Stimulated activated naive B cell treated with anti-CD40 and anti-IgM and Interleukin-4, amounts not matched to agents 10 μg/mL and 1 μg/mL and 100 μg/mL, for 72 hours (primary cell): ENCODE measurements around the gene CIAO1.

Experiments used
- ATAC-seq, 2 donors: fragments of 150-1000 bp; cut with Tn5 transposase; replicated peaks; 2 replicates each; pipeline ENCODE4 v1.10.0; 2021; ENCODE audit warnings: moderate library complexity in 1 of 2
- DNase-seq: peaks from one replicate; pipeline ENCODE4 v3.0.0; 2021
- H3K27ac Mint-ChIP-seq: one replicate; pipeline ENCODE4 v1.8.0; 2022; ENCODE audit warnings: mild to moderate bottlenecking, mixed read lengths
- H3K27me3 Mint-ChIP-seq, 2 donors: one replicate each; pipeline ENCODE4 v1.8.0; 2022; ENCODE audit warnings: mixed read lengths in 2 of 2
- H3K36me3 Mint-ChIP-seq, 2 donors: one replicate each; pipeline ENCODE4 v1.8.0; 2022; ENCODE audit warnings: mixed read lengths in 2 of 2, mild to moderate bottlenecking in 1 of 2
- H3K4me1 Mint-ChIP-seq, 2 donors: one replicate each; pipeline ENCODE4 v1.8.0; 2022; ENCODE audit warnings: mixed read lengths in 2 of 2, mild to moderate bottlenecking in 1 of 2
- H3K4me3 Mint-ChIP-seq, 2 donors: one replicate each; pipeline ENCODE4 v1.8.0; 2022; ENCODE audit warnings: mild to moderate bottlenecking in 2 of 2, mixed read lengths in 2 of 2, moderate library complexity in 1 of 2
- H3K9me3 Mint-ChIP-seq, 2 donors: one replicate each; pipeline ENCODE4 v1.8.0; 2022; ENCODE audit warnings: mixed read lengths in 2 of 2, mild to moderate bottlenecking in 1 of 2

CIAO1 gene

GRCh38 chr2:96241227-96241626, 24.8 kb upstream of the CIAO1 start:
- ATAC-seq (no peak), DNase-seq (no peak)
- Mint-ChIP-seq H3K4me3 (peak overlapping the region; percentile 62 to 67), H3K4me1 (peaks cover 33 to 48% of the 10 kb centered on the region in 2 donors), H3K36me3 (peaks cover 20 to 36% of the 10 kb centered on the region in 2 donors), H3K27me3 (no peaks in the 10 kb centered on the region), H3K27ac (peak overlapping the region; percentile 97), H3K9me3 (peaks cover 4% of the 10 kb centered on the region in 2 donors)

DNA sequence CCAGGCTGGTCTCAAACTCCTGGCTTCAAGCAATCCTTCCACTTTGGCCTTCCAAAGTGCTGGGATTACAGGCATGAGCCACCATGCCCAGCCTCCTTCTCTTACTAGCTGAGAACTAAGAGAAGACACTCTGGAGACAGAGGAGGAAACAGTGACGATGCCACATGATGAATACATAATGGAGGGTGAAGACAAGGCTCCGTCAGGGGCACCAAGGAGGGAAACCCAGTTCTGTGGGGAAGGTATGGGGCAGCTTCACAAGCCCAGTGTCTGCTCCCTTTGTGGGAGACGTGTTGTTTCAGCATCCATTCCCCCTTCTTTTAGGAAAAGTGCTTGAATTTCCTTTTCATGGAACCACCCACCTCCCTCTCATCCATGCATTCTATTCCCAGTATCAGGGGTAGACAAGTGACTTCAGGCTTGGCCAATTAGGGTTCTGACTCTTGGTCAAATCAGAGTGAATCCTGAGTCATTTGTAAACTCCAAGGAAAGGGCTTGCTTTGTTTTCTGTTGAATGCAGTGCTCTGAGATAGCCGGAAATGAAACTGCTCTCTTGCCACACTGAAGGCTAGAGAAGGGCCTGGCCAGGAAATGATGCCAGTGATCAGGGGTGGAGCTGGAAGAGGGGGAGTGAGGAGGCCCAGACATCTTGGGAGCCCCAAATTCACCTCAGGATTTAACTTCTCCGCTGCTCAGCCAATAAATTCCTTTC, 24.0 kb upstream of the CIAO1 start:
- H3K9me3 Mint-ChIP-seq, result peaks cover 4% of the 10 kb centered on the region in 2 donors
- DNase-seq (peak; percentile 67), ATAC-seq (peak; percentile 93 to 96)
- H3K36me3 Mint-ChIP-seq, result peaks cover 25 to 45% of the 10 kb centered on the region in 2 donors
- peaks cover 38 to 56% of the 10 kb centered on the region in 2 donors for H3K4me1 Mint-ChIP-seq
- peak overlapping the region; percentile 97 for H3K27ac Mint-ChIP-seq
- H3K27me3 Mint-ChIP-seq, result no peaks in the 10 kb centered on the region
- peak overlapping the region; percentile 62 to 67 for H3K4me3 Mint-ChIP-seq

GRCh38 chr2:96243843-96244242, 22.2 kb upstream of the CIAO1 start:
- peaks cover 40 to 63% of the 10 kb centered on the region in 2 donors for H3K4me1 Mint-ChIP-seq
- no peak for DNase-seq

DNA sequence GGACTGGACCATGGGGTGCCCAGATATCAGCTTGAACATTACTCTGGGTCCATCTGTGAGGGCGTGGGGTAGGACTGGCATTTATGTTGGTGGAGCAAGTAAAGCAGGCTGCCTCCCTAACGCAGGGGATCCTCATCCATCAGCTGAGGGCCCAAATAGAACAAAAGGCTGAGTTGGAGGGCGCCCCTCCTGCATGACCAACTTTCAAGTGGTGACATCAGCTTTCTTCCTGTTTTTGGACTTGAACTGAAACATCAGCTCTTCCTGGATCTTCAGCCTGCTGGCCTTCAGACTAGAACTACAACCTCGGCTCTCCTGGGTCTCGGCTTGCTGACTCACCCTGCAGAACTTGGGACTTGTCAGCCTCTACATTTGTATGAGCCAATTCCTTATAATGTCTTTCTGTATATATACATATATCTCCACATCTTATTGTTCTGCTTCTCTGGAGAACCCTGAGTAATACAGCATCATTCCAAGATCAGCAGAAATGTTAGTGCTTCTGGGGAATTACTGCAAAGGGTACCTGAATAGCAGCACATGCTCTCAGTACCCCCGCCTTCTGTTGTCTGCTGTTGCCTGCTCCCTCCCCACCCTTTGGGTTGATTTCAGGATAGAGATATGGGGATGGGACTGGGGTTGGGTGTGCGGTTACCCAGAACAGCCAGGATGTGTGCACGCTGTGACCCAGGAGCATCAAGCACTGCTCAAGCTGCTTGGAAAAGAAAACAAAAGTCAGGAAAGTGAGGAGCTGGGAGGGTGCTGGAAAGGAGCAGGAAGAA, 20.2 kb upstream of the CIAO1 start:
- ATAC-seq (peak; percentile 51 to 56), DNase-seq (no peak)
- Mint-ChIP-seq H3K4me1 (peaks cover 37 to 64% of the 10 kb centered on the region in 2 donors), H3K4me3 (peak overlapping the region in 1 of 2 donors; percentile 6), H3K36me3 (peaks cover 39 to 48% of the 10 kb centered on the region in 2 donors), H3K27ac (peak overlapping the region; percentile 90), H3K27me3 (no peaks in the 10 kb centered on the region), H3K9me3 (peaks cover 4% of the 10 kb centered on the region in 2 donors)

More at GRCh38 chr2:96243843-96244242, 22.2 kb upstream of the CIAO1 start:
- Mint-ChIP-seq H3K27ac (no peak overlapping the region), H3K9me3 (peaks cover 4% of the 10 kb centered on the region in 2 donors), H3K27me3 (no peaks in the 10 kb centered on the region), H3K4me3 (no peak overlapping the region), H3K36me3 (peaks cover 26 to 44% of the 10 kb centered on the region in 2 donors)
- no peak for ATAC-seq

- Mint-ChIP-seq H3K9me3 (peaks cover 4% of the 10 kb centered on the region in 2 donors), H3K27ac (no peak overlapping the region), H3K4me3 (peak overlapping the region in 1 of 2 donors; percentile 4), H3K4me1 (peaks cover 29 to 59% of the 10 kb centered on the region in 2 donors), H3K27me3 (no peaks in the 10 kb centered on the region), H3K36me3 (peaks cover 47 to 55% of the 10 kb centered on the region in 2 donors)
- DNase-seq, result no peak
- no peak for ATAC-seq
Measured at GRCh38 chr2:96247009-96247408, 19.0 kb upstream of the CIAO1 start.

DNA sequence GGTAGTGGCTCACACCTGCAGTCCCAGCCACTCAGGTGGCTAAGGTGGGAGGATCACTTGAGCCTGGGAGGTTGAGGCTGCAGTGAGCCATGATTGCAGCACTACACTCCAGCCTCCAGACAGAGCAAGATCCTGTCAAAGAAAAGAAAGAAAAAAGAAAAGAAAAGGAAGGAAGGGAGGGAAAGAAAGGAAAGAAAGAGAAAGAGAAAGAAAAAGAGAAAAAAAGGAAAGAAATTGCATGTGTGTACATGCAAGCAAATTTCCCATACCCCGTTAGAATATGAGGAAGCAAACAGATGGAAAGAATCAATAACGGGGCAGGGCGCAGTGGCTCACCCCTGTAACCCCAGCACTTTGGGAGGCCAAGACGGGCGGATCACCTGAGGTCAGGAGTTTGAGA, 18.1 kb upstream of the CIAO1 start:
- no peaks in the 10 kb centered on the region for H3K27me3 Mint-ChIP-seq
- peaks cover 24 to 51% of the 10 kb centered on the region in 2 donors for H3K4me1 Mint-ChIP-seq
- no peak overlapping the region for H3K27ac Mint-ChIP-seq
- H3K36me3 Mint-ChIP-seq, result peaks cover 54 to 63% of the 10 kb centered on the region in 2 donors
- no peak overlapping the region for H3K4me3 Mint-ChIP-seq
- peaks cover 4% of the 10 kb centered on the region in 2 donors for H3K9me3 Mint-ChIP-seq
- ATAC-seq (no peak), DNase-seq (no peak)

DNA sequence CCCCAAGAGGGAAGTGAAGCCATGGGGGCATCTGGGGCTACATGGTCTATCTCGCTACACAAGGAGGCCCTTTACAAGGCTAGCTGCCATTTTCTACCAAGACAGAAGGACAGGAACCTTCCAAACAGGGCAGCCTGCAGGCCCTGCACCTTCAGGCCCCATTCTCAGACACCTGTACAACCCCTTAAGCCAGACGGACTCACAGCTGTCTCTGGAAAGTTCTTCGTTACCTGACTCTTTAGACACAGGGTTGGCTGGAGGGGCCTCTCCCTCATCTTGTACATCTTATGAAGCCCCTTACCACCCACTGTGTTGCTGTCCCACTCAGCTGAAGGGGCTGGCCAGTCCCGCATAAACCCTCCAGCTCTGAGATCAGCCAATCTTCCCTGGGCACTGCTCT, 17.4 kb upstream of the CIAO1 start:
- Mint-ChIP-seq H3K27ac (peak overlapping the region; percentile 25), H3K27me3 (no peaks in the 10 kb centered on the region), H3K36me3 (peaks cover 60 to 66% of the 10 kb centered on the region in 2 donors), H3K4me3 (no peak overlapping the region), H3K9me3 (peaks cover 4% of the 10 kb centered on the region in 2 donors), H3K4me1 (peaks cover 23 to 51% of the 10 kb centered on the region in 2 donors)
- ATAC-seq (no peak), DNase-seq (no peak)

DNA sequence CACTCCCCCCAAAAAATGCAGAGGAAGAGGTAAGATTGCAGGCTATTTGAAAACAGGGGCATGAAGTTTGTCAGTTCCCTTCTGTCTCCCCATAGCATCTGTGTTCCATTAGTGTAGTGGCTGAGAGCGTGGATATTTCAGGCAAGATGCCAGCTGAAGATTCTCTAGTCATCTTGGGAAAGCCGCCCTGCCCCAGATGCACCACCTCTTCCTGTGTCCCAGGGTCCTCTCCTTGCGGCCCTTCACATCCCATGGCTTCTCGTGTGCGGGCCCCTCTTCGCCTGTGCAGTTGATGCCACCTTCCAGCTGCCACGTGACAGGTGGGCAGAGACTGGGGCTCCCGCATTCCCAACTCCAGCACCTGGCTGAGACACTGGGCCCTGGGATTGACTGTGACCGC, 16.4 kb upstream of the CIAO1 start:
- Mint-ChIP-seq H3K27me3 (no peaks in the 10 kb centered on the region), H3K27ac (no peak overlapping the region), H3K4me3 (no peak overlapping the region), H3K36me3 (peaks cover 68 to 72% of the 10 kb centered on the region in 2 donors), H3K4me1 (peaks cover 25 to 58% of the 10 kb centered on the region in 2 donors), H3K9me3 (peaks cover 4% of the 10 kb centered on the region in 2 donors)
- DNase-seq (no peak), ATAC-seq (no peak)

- DNase-seq (no peak), ATAC-seq (no peak)
- H3K27ac Mint-ChIP-seq, result peak overlapping the region; percentile 57
- peaks cover 4% of the 10 kb centered on the region in 2 donors for H3K9me3 Mint-ChIP-seq
- peaks cover 23 to 59% of the 10 kb centered on the region in 2 donors for H3K4me1 Mint-ChIP-seq
- H3K4me3 Mint-ChIP-seq, result no peak overlapping the region
- peaks cover 67 to 74% of the 10 kb centered on the region in 2 donors for H3K36me3 Mint-ChIP-seq
- H3K27me3 Mint-ChIP-seq, result no peaks in the 10 kb centered on the region
Measured at GRCh38 chr2:96250188-96250587, 15.8 kb upstream of the CIAO1 start.

GRCh38 chr2:96251721-96252292, 14.2 kb upstream of the CIAO1 start:
- Mint-ChIP-seq H3K36me3 (peaks cover 66 to 73% of the 10 kb centered on the region in 2 donors), H3K4me3 (no peak overlapping the region), H3K4me1 (peaks cover 20 to 59% of the 10 kb centered on the region in 2 donors), H3K9me3 (no peaks in the 10 kb centered on the region), H3K27me3 (no peaks in the 10 kb centered on the region), H3K27ac (peak overlapping the region; percentile 62)
- DNase-seq (no peak), ATAC-seq (no peak)

DNA sequence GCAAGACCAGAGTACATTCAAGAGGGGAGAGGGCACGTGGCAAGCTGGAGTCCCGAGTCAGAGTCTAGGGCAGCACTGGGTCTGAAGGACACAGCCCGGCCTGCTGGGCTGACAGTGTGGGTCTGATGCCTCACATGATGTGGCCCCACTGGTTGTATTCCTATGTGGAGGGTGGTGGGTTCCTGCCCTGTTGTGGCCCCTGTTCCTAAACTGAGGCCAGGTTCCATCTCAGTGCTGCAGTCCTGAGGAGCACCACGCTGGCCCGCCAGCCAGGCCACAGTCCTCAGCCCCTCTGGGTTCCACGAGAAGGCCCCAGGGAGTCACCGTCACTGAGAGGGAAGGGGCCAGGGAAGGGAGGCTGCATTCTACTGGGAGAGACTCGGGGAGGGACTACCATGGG, 13.5 kb upstream of the CIAO1 start:
- Mint-ChIP-seq H3K27ac (peak overlapping the region; percentile 62), H3K4me3 (no peak overlapping the region), H3K4me1 (peaks cover 19 to 60% of the 10 kb centered on the region in 2 donors), H3K9me3 (no peaks in the 10 kb centered on the region), H3K27me3 (no peaks in the 10 kb centered on the region), H3K36me3 (peaks cover 65 to 71% of the 10 kb centered on the region in 2 donors)
- DNase-seq (no peak), ATAC-seq (no peak)

GRCh38 chr2:96253006-96253405, 13.0 kb upstream of the CIAO1 start:
- Mint-ChIP-seq H3K4me1 (peaks cover 22 to 61% of the 10 kb centered on the region in 2 donors), H3K36me3 (peaks cover 62 to 71% of the 10 kb centered on the region in 2 donors), H3K4me3 (no peak overlapping the region), H3K27ac (no peak overlapping the region), H3K27me3 (no peaks in the 10 kb centered on the region), H3K9me3 (no peaks in the 10 kb centered on the region)
- DNase-seq, result no peak
- ATAC-seq, result no peak

- Mint-ChIP-seq H3K36me3 (peaks cover 58 to 71% of the 10 kb centered on the region in 2 donors), H3K27ac (no peak overlapping the region), H3K27me3 (no peaks in the 10 kb centered on the region), H3K4me1 (peaks cover 29 to 77% of the 10 kb centered on the region in 2 donors), H3K9me3 (no peaks in the 10 kb centered on the region), H3K4me3 (no peak overlapping the region)
- no peak for DNase-seq
- ATAC-seq, result no peak
Measured at GRCh38 chr2:96254571-96254970, 11.5 kb upstream of the CIAO1 start.

DNA sequence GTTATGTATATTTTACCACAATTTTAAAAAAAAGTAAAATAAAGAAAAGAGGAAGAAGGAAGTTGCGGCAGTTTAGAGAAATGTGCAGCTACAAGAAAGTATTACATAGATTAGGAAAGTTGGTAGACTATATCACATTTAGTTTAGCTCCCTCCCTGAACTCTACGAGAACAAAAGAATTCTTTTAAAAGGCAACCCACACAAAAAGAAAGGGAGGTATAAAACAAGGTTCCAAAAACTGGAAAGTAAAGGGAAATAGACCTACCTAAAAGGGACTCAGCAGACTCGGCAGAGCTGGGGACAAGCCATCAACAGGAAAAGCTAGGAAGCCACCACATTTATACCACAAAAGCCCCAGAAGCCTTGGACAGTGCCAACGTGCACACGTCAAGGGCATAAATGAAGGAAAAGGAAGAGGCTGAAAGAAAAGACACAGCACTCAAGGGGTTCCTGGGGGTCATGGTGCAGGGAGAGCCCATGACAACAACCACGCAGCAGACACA, 9.4 kb upstream of the CIAO1 start:
- DNase-seq (no peak), ATAC-seq (peak; percentile 27 to 43)
- H3K4me1 Mint-ChIP-seq, result peaks cover 41 to 86% of the 10 kb centered on the region in 2 donors
- no peaks in the 10 kb centered on the region for H3K27me3 Mint-ChIP-seq
- peak overlapping the region; percentile 34 to 70 for H3K4me3 Mint-ChIP-seq
- peak overlapping the region; percentile 92 for H3K27ac Mint-ChIP-seq
- H3K36me3 Mint-ChIP-seq, result peaks cover 41 to 68% of the 10 kb centered on the region in 2 donors
- H3K9me3 Mint-ChIP-seq, result no peaks in the 10 kb centered on the region
